ENCODE measurements around the gene ZNF526.

- no peak for TF ChIP-seq CEBPB (IDR thresholded peaks at IDR 0.05; ENCODE audit: low read depth)
- TF ChIP-seq, protein P1, sequence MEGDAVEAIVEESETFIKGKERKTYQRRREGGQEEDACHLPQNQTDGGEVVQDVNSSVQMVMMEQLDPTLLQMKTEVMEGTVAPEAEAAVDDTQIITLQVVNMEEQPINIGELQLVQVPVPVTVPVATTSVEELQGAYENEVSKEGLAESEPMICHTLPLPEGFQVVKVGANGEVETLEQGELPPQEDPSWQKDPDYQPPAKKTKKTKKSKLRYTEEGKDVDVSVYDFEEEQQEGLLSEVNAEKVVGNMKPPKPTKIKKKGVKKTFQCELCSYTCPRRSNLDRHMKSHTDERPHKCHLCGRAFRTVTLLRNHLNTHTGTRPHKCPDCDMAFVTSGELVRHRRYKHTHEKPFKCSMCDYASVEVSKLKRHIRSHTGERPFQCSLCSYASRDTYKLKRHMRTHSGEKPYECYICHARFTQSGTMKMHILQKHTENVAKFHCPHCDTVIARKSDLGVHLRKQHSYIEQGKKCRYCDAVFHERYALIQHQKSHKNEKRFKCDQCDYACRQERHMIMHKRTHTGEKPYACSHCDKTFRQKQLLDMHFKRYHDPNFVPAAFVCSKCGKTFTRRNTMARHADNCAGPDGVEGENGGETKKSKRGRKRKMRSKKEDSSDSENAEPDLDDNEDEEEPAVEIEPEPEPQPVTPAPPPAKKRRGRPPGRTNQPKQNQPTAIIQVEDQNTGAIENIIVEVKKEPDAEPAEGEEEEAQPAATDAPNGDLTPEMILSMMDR (IDR thresholded peaks at IDR 0.05 in 2 of 3, conservative IDR thresholded peaks at IDR 0.05 in 1 of 3; ENCODE audit: borderline replicate concordance in 1 of 3, insufficient read depth in 1 of 3, low read depth in 2 of 3, low read length in 2 of 3) = no peak
- no peak for TF ChIP-seq EZH2phosphoT487 (IDR thresholded peaks at IDR 0.05; ENCODE audit: borderline replicate concordance)
- TF ChIP-seq JUND (IDR thresholded peaks at IDR 0.05) = no peak
- no peak for TF ChIP-seq POLR2A (IDR thresholded peaks at IDR 0.05; ENCODE audit: borderline replicate concordance, extremely low read depth, insufficient read depth, insufficient read length)
- TF ChIP-seq POLR2AphosphoS5 (IDR thresholded peaks at IDR 0.05; ENCODE audit: low read depth, low read length) = no peak
- TF ChIP-seq ATF3 (IDR thresholded peaks at IDR 0.05) = no peak
- TF ChIP-seq SP1 (IDR thresholded peaks at IDR 0.05; ENCODE audit: low read depth) = no peak
- no peak for TF ChIP-seq EGR1 (IDR thresholded peaks at IDR 0.05; ENCODE audit: low read depth)
- no peak for TF ChIP-seq SRF (IDR thresholded peaks at IDR 0.05; ENCODE audit: low read depth)
Measured at GRCh38 chr19:42249769-42250168, 29.7 kb downstream of the ZNF526 start.
